Body of pancreas (tissue), 4 donors: ENCODE results near the gene ARHGEF28. TPM values are rescaled to one million over a fixed set of nuclear protein-coding genes. Genes with fewer than 3 reads are reported as not detected.

Experiments used
- ATAC-seq: fragments of 150-250 bp; one replicate; pipeline ENCODE4 v1.9.1; 2016
- DNase-seq, 4 donors: peaks; one replicate each; pipeline ENCODE4 v3.0.0-alpha.2; 2019
- H3K27ac ChIP-seq, 4 donors: fragments of 200-600 bp; sonication (generic); 1 replicate in 3 of 4; 2 replicates in 1 of 4; pipeline versions ENCODE4 v1.5.1 to v1.6.1; 2016 to 2019; ENCODE audit warnings: mild to moderate bottlenecking in 1 of 4, mixed read lengths in 1 of 4, moderate library complexity in 1 of 4
- H3K27me3 ChIP-seq, 2 donors: fragments of 200-600 bp; sonication (generic); one replicate each; pipeline ENCODE4 v1.6.0; 2016; ENCODE audit warnings: mild to moderate bottlenecking in 1 of 2
- H3K36me3 ChIP-seq, 2 donors: fragments of 200-600 bp; sonication (generic); replicated peaks in 1 of 2; 2 replicates each; pipeline ENCODE4 v1.5.1; 2016; ENCODE audit warnings: low read depth in 2 of 2; ENCODE audit not compliant: insufficient read depth in 1 of 2
- H3K4me1 ChIP-seq: fragments of 200-600 bp; sonication (generic); one replicate; pipeline ENCODE4 v1.6.0; 2016
- H3K4me3 ChIP-seq, 2 donors: fragments of 200-600 bp; sonication (generic); 1 replicate in 1 of 2; 2 replicates in 1 of 2; pipeline ENCODE4 v1.5.1; 2016 to 2019
- H3K9me3 ChIP-seq, 3 donors: fragments of 200-600 bp; sonication (generic); 1 replicate in 2 of 3; 2 replicates in 1 of 3; pipeline ENCODE4 v1.5.1; 2016
- POLR2A ChIP-seq, 3 donors: fragments of 450-650 bp; IDR thresholded peaks; one replicate each; pipeline ENCODE4 v1.6.1; 2016; ENCODE audit warnings: antibody characterized with exemption in 3 of 3, mild to moderate bottlenecking in 2 of 3
- WGBS, 2 donors: methylation state at CpG; one replicate each; pipeline ENCODE4 v1.1.5; 2017; 5-methylcytosine and 5-hydroxymethylcytosine counted together
- intact Hi-C: fragments of 100-400 bp; cut with DNase I; formaldehyde crosslinking; loops from one replicate; pipeline ENCODE4 v1.15.1; 2023
- total RNA-seq, 2 donors: library from RNA; depleted of rRNA; stranded (reverse); fragments of >200 nt; gene quantifications; one replicate each; pipeline ENCODE4 v1.1.0, GENCODE V29; 2016
- TF ChIP-seq, protein P1 (sequence below), 7 experiments: fragments of 450-650 bp in 4 of 7; fragments of 200-600 bp in 3 of 7; sonication (generic) in 3 of 7; IDR thresholded peaks; one replicate each; pipeline ENCODE4 v1.5.1; 2016 to 2019; ENCODE audit warnings: antibody characterized with exemption in 7 of 7

ARHGEF28 gene
- total RNA-seq, 2 donors from 2014 or later: 63.0 to 67.2 TPM

DNA sequence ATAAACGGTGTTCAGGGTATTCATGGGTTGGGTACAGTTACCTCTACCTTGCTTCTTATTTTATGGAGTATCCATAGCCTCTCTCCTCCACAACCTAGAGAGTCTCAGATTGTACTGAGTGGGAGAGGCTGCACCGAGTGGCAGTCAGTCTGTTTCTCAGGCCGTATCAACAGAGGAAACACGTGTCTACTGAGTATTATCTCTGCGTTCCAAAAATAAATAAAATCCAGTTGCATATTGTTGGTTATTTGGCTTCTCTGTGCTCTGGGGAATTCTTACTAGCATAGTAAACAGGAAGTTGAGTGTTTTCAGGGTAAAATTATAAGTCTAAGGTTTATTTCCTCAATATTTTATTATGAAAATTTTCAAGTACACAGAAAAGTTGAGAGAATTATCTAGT, 231.0 kb downstream of the ARHGEF28 start:
- H3K27ac ChIP-seq: no peak overlapping the region
- 26 to 34% methylated on average over 5 of the region's 5 CpGs for WGBS, 2 donors
- DNase-seq (no peak), ATAC-seq (no peak)
- H3K4me3 ChIP-seq: no peak overlapping the region
- no peaks in the 10 kb centered on the region for H3K27me3 ChIP-seq
- H3K4me1 ChIP-seq: peaks cover 7% of the 10 kb centered on the region
- TF ChIP-seq, protein P1, sequence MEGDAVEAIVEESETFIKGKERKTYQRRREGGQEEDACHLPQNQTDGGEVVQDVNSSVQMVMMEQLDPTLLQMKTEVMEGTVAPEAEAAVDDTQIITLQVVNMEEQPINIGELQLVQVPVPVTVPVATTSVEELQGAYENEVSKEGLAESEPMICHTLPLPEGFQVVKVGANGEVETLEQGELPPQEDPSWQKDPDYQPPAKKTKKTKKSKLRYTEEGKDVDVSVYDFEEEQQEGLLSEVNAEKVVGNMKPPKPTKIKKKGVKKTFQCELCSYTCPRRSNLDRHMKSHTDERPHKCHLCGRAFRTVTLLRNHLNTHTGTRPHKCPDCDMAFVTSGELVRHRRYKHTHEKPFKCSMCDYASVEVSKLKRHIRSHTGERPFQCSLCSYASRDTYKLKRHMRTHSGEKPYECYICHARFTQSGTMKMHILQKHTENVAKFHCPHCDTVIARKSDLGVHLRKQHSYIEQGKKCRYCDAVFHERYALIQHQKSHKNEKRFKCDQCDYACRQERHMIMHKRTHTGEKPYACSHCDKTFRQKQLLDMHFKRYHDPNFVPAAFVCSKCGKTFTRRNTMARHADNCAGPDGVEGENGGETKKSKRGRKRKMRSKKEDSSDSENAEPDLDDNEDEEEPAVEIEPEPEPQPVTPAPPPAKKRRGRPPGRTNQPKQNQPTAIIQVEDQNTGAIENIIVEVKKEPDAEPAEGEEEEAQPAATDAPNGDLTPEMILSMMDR (IDR thresholded peaks at IDR 0.05): no peak
- TF ChIP-seq POLR2A (IDR thresholded peaks at IDR 0.05): no peak
- intact Hi-C loops: no loop called here
- H3K9me3 ChIP-seq: no peaks in the 10 kb centered on the region
- H3K36me3 ChIP-seq: peaks cover 10 to 15% of the 10 kb centered on the region in 2 donors

DNA sequence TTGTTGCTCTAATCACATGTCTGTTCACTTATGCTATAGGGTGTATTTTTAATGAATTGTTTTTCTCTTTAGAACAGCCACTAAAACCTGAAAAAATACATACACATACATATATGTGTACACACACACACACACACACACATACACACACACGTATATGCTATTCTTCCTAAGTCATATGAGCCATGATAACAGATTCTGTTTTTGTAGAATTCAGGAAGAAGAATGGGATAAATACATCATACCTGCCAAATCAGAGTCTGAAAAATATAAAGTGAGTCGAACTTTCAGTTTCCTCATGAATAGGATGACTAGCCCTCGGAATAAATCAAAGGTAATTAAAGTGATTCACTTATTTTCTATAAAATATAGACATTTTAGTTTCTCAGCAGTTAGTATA, 231.4 kb downstream of the ARHGEF28 start:
- TF ChIP-seq POLR2A (IDR thresholded peaks at IDR 0.05): no peak
- TF ChIP-seq, protein P1 (IDR thresholded peaks at IDR 0.05): no peak
- H3K27ac ChIP-seq: no peak overlapping the region

DNA sequence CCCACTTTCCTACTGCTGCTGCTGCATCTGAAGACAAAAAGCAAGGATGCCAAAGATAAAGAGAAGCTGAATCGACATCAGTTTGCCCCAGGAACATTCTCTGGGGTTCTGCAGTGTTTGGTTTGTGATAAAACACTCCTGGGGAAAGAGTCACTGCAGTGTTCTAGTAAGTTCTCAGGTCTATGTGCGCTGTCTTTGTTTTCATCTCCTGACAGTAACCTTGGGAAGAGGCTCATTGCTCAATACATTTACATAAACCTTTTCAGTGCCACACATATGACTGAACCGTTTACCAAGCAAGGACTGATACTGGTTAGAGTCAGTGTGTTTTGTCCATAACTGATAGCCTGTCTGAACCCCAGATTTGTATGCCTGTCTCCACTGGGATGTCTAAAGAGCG, 232.1 kb downstream of the ARHGEF28 start:
- H3K9me3 ChIP-seq: no peaks in the 10 kb centered on the region
- no peak for TF ChIP-seq POLR2A (IDR thresholded peaks at IDR 0.05)
- TF ChIP-seq, protein P1 (IDR thresholded peaks at IDR 0.05): no peak
- H3K4me3 ChIP-seq: no peak overlapping the region
- no peaks in the 10 kb centered on the region for H3K27me3 ChIP-seq
- WGBS, 2 donors: 58 to 64% methylated on average over 4 of the region's 4 CpGs
- peaks cover 10% of the 10 kb centered on the region in 2 donors for H3K36me3 ChIP-seq
- ATAC-seq: no peak
- H3K27ac ChIP-seq: no peak overlapping the region
- peaks cover 11% of the 10 kb centered on the region for H3K4me1 ChIP-seq
- DNase-seq: no peak
- intact Hi-C loops: no loop called here

More for the DNA sequence above, 231.4 kb downstream of the ARHGEF28 start:
- ATAC-seq (no peak), DNase-seq (no peak)
- intact Hi-C loops: no loop called here
- no peaks in the 10 kb centered on the region for H3K27me3 ChIP-seq
- no peaks in the 10 kb centered on the region for H3K9me3 ChIP-seq
- WGBS, 2 donors: 80 to 89% methylated on average over 3 of the region's 3 CpGs
- peaks cover 11% of the 10 kb centered on the region for H3K4me1 ChIP-seq
- no peak overlapping the region for H3K4me3 ChIP-seq
- H3K36me3 ChIP-seq: peaks cover 10 to 15% of the 10 kb centered on the region in 2 donors

DNA sequence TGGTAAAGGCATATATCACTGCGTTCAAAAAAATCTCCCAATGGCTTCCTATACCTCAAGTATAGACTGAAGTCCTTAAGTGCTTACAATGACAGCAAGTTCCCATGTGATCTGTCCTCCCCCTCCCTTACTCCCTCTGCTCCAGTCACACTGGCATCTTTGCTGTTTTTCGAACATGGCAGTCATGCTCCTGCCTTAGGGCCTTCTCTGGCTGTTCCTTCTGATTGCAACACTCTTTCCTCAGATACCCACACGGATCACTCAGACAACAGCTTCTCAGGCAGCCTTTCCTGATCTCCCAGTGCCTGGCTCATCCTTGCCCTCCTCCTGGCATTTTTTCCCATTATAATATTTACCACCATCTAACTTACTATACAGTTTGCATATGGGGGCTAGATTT, 232.8 kb downstream of the ARHGEF28 start:
- intact Hi-C loops: no loop called here
- WGBS, 2 donors: 87 to 91% methylated on average over 3 of the region's 3 CpGs
- no peaks in the 10 kb centered on the region for H3K9me3 ChIP-seq
- H3K4me1 ChIP-seq: peaks cover 11% of the 10 kb centered on the region
- H3K27me3 ChIP-seq: no peaks in the 10 kb centered on the region
- peaks cover 10% of the 10 kb centered on the region in 2 donors for H3K36me3 ChIP-seq
- H3K27ac ChIP-seq: no peak overlapping the region
- no peak for ATAC-seq
- H3K4me3 ChIP-seq: no peak overlapping the region
- TF ChIP-seq POLR2A (IDR thresholded peaks at IDR 0.05): no peak
- TF ChIP-seq, protein P1 (IDR thresholded peaks at IDR 0.05): no peak
- no peak for DNase-seq

DNA sequence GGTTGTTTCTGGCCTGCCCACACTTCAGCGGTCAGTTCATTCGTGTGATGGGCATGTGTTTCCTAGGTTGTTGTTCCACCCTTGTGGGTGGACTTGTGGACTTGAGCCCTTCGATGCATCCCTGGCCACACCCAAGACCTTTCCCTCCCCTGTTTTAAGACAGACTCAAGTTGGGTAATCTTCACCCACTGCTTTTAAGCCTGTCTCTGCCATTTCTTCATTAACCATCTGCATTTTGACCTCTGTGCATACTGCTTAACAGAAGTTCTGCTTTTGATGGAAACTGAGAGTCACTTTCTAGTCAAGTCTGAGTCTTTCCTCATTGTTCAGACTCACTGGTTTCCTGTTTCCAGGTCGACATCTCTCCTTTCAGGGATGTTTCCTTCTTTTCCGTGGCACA, 233.7 kb downstream of the ARHGEF28 start:
- TF ChIP-seq, protein P1 (IDR thresholded peaks at IDR 0.05): no peak
- TF ChIP-seq POLR2A (IDR thresholded peaks at IDR 0.05): no peak
- Histone ChIP-seq H3K4me1 (peaks cover 11% of the 10 kb centered on the region), H3K4me3 (no peak overlapping the region), H3K9me3 (no peaks in the 10 kb centered on the region), H3K36me3 (peaks cover 8 to 10% of the 10 kb centered on the region in 2 donors), H3K27ac (no peak overlapping the region), H3K27me3 (no peaks in the 10 kb centered on the region)
- DNase-seq (no peak), ATAC-seq (no peak)
- 69 to 88% methylated on average over 5 of the region's 5 CpGs for WGBS, 2 donors
- intact Hi-C loops: no loop called here
